Gastroesophageal sphincter (tissue), 3 donors: ENCODE data around the gene SPINK1.
"Not testable (repeated sequence)": the region's sequence is repeated elsewhere in the genome, so short reads cannot be mapped to it uniquely, and the experiment has no call there.

Experiments used
- EP300 ChIP-seq: sonication (generic); formaldehyde crosslinking; IDR thresholded peaks from one replicate; pipeline ENCODE4 v1.6.1; 2017; ENCODE audit warnings: antibody characterized with exemption, mild to moderate bottlenecking
- POLR2A ChIP-seq, 2 donors: fragments of 450-650 bp; IDR thresholded peaks; one replicate each; pipeline ENCODE4 v1.6.1; 2017; ENCODE audit warnings: antibody characterized with exemption in 2 of 2, mild to moderate bottlenecking in 2 of 2, moderate library complexity in 1 of 2
- POLR2AphosphoS5 ChIP-seq: sonication (generic); formaldehyde crosslinking; IDR thresholded peaks from one replicate; pipeline ENCODE4 v1.6.1; 2017; ENCODE audit warnings: antibody characterized with exemption
- TF ChIP-seq, protein P1 (sequence below), 4 experiments: fragments of 200-600 bp in 2 of 4; fragments of 450-650 bp in 2 of 4; sonication (generic) in 1 of 4; IDR thresholded peaks; one replicate each; pipeline ENCODE4 v1.5.1; 2017 to 2019; ENCODE audit warnings: antibody characterized with exemption in 4 of 4, mild to moderate bottlenecking in 2 of 4, moderate library complexity in 2 of 4

DNA sequence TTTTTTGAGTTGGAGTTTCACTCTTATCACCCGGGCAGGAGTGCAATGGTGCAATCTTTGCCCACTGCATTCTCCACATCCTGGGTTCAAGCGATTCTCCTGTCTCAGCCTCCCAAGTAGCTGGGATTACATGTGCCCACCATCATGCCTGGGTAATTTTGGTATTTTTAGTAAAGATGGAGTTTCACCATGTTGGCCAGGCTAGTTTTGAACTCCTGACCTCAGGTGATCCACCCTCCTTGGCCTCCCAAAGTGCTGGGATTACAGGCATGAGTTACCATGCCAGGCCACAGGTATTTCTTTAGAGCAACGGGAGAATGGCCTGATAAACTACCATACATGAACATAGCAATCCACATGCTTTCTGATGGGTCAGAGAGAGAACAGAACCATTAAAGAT is 9.2 kb downstream of the SPINK1 start:
- TF ChIP-seq POLR2AphosphoS5; EP300; POLR2A (IDR thresholded peaks at IDR 0.05): not testable (repeated sequence)
- TF ChIP-seq, protein P1, sequence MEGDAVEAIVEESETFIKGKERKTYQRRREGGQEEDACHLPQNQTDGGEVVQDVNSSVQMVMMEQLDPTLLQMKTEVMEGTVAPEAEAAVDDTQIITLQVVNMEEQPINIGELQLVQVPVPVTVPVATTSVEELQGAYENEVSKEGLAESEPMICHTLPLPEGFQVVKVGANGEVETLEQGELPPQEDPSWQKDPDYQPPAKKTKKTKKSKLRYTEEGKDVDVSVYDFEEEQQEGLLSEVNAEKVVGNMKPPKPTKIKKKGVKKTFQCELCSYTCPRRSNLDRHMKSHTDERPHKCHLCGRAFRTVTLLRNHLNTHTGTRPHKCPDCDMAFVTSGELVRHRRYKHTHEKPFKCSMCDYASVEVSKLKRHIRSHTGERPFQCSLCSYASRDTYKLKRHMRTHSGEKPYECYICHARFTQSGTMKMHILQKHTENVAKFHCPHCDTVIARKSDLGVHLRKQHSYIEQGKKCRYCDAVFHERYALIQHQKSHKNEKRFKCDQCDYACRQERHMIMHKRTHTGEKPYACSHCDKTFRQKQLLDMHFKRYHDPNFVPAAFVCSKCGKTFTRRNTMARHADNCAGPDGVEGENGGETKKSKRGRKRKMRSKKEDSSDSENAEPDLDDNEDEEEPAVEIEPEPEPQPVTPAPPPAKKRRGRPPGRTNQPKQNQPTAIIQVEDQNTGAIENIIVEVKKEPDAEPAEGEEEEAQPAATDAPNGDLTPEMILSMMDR (IDR thresholded peaks at IDR 0.05) = not testable (repeated sequence)
